ENCODE data around the gene LMOD2.

The LMOD2 gene, protein sequence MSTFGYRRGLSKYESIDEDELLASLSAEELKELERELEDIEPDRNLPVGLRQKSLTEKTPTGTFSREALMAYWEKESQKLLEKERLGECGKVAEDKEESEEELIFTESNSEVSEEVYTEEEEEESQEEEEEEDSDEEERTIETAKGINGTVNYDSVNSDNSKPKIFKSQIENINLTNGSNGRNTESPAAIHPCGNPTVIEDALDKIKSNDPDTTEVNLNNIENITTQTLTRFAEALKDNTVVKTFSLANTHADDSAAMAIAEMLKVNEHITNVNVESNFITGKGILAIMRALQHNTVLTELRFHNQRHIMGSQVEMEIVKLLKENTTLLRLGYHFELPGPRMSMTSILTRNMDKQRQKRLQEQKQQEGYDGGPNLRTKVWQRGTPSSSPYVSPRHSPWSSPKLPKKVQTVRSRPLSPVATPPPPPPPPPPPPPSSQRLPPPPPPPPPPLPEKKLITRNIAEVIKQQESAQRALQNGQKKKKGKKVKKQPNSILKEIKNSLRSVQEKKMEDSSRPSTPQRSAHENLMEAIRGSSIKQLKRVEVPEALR

DNA sequence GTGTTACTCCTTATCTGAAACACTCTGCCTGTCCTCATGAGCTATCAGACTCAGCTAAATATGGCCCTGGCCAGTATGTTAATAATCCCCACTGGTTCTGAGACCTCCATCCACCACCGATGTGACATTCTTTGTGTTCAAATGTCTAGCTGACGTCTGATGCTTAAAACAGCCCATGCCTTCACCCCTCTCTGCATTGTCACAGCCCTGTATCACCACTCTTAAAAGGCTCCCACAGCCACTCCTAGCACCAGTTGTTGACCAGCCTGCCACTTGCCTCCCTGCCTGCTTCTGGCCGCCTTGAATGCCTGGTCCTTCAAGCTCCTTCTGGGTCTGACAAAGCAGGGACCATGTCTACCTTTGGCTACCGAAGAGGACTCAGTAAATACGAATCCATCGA is at the start of gene LMOD2:
LMOD2 (plus strand) TSS at position 253 of the 400 bp plus-strand sequence; CDS start at position 351, 98 bp downstream.
- TF ChIP-seq CTCF (IDR thresholded peaks at IDR 0.05; ENCODE audit: poor library complexity, severe bottlenecking), result no peak
- Histone ChIP-seq H3K27me3 (ENCODE audit: insufficient read depth, poor library complexity, severe bottlenecking) (no peaks in the 10 kb centered on the region), H3K4me1 (ENCODE audit: insufficient read depth, poor library complexity, severe bottlenecking) (no peaks in the 10 kb centered on the region), H3K36me3 (ENCODE audit: low read depth) (no peaks in the 10 kb centered on the region), H3K4me3 (ENCODE audit: severe bottlenecking) (no peak within 1 kb of the TSS), H3K9me3 (ENCODE audit: severe bottlenecking) (no peaks in the 10 kb centered on the region), H3K27ac (ENCODE audit: poor library complexity, severe bottlenecking) (no peak within 1 kb of the TSS)
- DNase-seq (ENCODE audit: low spot score) (no peak), ATAC-seq (ENCODE audit: low read depth) (no peak)

DNA sequence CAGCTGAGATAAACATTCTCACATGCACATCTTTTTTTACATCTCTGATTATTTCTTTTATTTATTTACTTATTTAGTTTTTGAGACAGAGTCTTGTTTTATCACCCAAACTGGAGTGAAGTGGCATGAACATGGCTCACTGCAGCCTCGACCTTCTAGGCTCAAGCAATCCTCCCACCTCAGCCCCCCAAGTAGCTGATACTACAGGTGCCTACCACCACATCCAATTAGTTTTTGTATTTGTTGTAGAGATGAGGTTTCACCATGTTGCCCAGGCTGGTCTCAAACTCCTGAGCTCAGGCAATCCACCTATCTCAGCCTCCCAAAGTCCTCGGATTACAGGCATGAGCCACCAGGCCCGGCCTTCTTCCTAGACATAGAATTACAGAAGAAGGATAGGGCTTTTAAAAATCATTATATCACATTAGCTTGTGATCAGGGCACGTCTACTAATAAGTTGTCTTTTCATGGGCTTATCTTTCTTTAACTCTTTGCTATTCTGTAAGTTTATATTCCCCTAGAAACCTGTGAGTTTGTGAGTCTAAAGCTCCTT is 48.2 kb upstream of the LMOD2 start:
- Histone ChIP-seq H3K4me3 (ENCODE audit: severe bottlenecking) (no peak overlapping the region), H3K9me3 (ENCODE audit: severe bottlenecking) (no peaks in the 10 kb centered on the region), H3K27me3 (ENCODE audit: insufficient read depth, poor library complexity, severe bottlenecking) (no peaks in the 10 kb centered on the region), H3K36me3 (ENCODE audit: low read depth) (no peaks in the 10 kb centered on the region), H3K27ac (ENCODE audit: poor library complexity, severe bottlenecking) (no peak overlapping the region), H3K4me1 (ENCODE audit: insufficient read depth, poor library complexity, severe bottlenecking) (no peaks in the 10 kb centered on the region)
- no peak for TF ChIP-seq CTCF (IDR thresholded peaks at IDR 0.05; ENCODE audit: poor library complexity, severe bottlenecking)
- ATAC-seq (ENCODE audit: low read depth), result no peak
- DNase-seq (ENCODE audit: low spot score), result no peak

DNA sequence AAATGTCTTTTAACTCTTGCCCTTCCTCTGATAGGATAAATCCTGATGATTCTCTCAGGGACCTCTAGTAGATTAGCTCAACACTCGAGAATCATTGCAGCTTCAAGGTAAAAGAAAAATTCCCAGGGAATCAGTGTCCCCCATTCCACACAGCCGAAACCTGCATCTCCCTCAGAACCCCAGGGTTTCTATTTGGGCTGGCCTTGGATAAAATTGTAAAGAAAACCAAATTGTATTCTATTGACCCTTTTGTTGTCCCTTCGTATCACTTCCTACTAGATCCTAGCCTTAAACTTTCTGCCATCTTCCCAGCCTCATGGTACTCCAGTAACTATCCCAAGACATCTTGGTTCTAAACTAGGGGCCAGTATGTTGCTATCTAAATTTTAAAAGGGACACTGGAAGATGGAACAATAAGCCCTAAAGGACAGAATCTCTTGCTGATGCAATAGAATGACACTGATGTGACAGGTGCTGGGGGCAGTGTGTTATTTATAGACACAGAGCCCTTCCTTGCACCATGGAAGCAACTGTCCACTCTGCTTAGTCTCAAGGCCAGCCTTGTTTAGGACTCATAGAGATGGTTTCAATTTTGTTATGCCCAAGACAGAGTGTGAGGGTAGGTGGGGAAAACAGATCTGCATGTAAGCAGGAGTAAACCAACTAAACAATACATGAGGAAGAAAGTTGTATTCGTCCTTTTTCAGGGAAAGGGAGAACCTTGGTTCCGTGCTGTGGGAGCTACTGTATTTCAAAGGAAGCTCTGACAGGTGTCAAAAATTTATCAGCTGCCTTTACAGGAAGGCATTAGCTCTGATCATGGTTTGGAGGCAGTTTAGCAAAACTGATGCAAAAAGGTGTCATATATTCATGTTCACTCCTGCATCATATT is 46.4 kb upstream of the LMOD2 start:
- Histone ChIP-seq H3K4me3 (ENCODE audit: severe bottlenecking) (no peak overlapping the region), H3K36me3 (ENCODE audit: low read depth) (no peaks in the 10 kb centered on the region), H3K27ac (ENCODE audit: poor library complexity, severe bottlenecking) (no peak overlapping the region), H3K9me3 (ENCODE audit: severe bottlenecking) (no peaks in the 10 kb centered on the region), H3K27me3 (ENCODE audit: insufficient read depth, poor library complexity, severe bottlenecking) (no peaks in the 10 kb centered on the region), H3K4me1 (ENCODE audit: insufficient read depth, poor library complexity, severe bottlenecking) (no peaks in the 10 kb centered on the region)
- ATAC-seq (ENCODE audit: low read depth) (no peak), DNase-seq (ENCODE audit: low spot score) (no peak)
- TF ChIP-seq CTCF (IDR thresholded peaks at IDR 0.05; ENCODE audit: poor library complexity, severe bottlenecking), result no peak

GRCh38 chr7:123609883-123610239 is 45.8 kb upstream of the LMOD2 start:
- TF ChIP-seq CTCF (IDR thresholded peaks at IDR 0.05; ENCODE audit: poor library complexity, severe bottlenecking), result no peak
- Histone ChIP-seq H3K4me1 (ENCODE audit: insufficient read depth, poor library complexity, severe bottlenecking) (no peaks in the 10 kb centered on the region), H3K27me3 (ENCODE audit: insufficient read depth, poor library complexity, severe bottlenecking) (no peaks in the 10 kb centered on the region), H3K36me3 (ENCODE audit: low read depth) (no peaks in the 10 kb centered on the region), H3K27ac (ENCODE audit: poor library complexity, severe bottlenecking) (no peak overlapping the region), H3K9me3 (ENCODE audit: severe bottlenecking) (no peaks in the 10 kb centered on the region), H3K4me3 (ENCODE audit: severe bottlenecking) (no peak overlapping the region)
- ATAC-seq (ENCODE audit: low read depth), result no peak
- DNase-seq (ENCODE audit: low spot score), result no peak

Data from RWPE2 (cell line).